Endodermal cell (in vitro differentiated cells): ENCODE data around the gene MARVELD3. TPM values are rescaled to one million over a fixed set of nuclear protein-coding genes. Genes with fewer than 3 reads are reported as not detected.
"Not testable (repeated sequence)": the region's sequence is repeated elsewhere in the genome, so short reads cannot be mapped to it uniquely, and the experiment has no call there.

Experiments
- DNase-seq: peaks from one replicate; pipeline ENCODE4 v3.0.0-alpha.2; 2017
- H3K27ac ChIP-seq: 2 replicates; pipeline ENCODE4 v1.5.1; 2013; ENCODE audit warnings: mild to moderate bottlenecking, low read depth, low read length, moderate library complexity
- H3K27me3 ChIP-seq: 2 replicates; pipeline ENCODE4 v1.6.1; 2013; ENCODE audit warnings: mild to moderate bottlenecking, low read length, moderate library complexity; ENCODE audit not compliant: insufficient read depth, control insufficient read depth, poor library complexity, severe bottlenecking
- H3K36me3 ChIP-seq: 2 replicates; pipeline ENCODE4 v1.7.0; 2013; ENCODE audit warnings: mild to moderate bottlenecking, low read length, moderate library complexity; ENCODE audit not compliant: control insufficient read depth, insufficient read depth
- H3K4me1 ChIP-seq: one replicate; pipeline ENCODE4 v1.7.0; 2013; ENCODE audit warnings: low read length; ENCODE audit not compliant: control insufficient read depth, insufficient read depth
- H3K4me3 ChIP-seq: 2 replicates; pipeline ENCODE4 v1.5.1; 2013; ENCODE audit warnings: mild to moderate bottlenecking, low read length, moderate library complexity
- H3K9ac ChIP-seq: 2 replicates; pipeline ENCODE4 v1.6.1; 2013; ENCODE audit warnings: mild to moderate bottlenecking, low read length, moderate library complexity; ENCODE audit not compliant: poor library complexity, severe bottlenecking; ENCODE audit errors: extremely low read depth
- H3K9me3 ChIP-seq: 2 replicates; pipeline ENCODE4 v1.6.1; 2013; ENCODE audit warnings: mild to moderate bottlenecking, low read length, moderate library complexity; ENCODE audit not compliant: control insufficient read depth
- H3K27ac Mint-ChIP-seq: 2 replicates; pipeline ENCODE4 v1.8.0; 2020; ENCODE audit warnings: mixed read lengths
- H3K27me3 Mint-ChIP-seq: 2 replicates; pipeline ENCODE4 v1.8.0; 2021; ENCODE audit warnings: mild to moderate bottlenecking, mixed read lengths; ENCODE audit not compliant: insufficient read depth
- H3K36me3 Mint-ChIP-seq: 2 replicates; pipeline ENCODE4 v1.8.0; 2020; ENCODE audit warnings: low read depth, mixed read lengths
- H3K4me1 Mint-ChIP-seq: 2 replicates; pipeline ENCODE4 v1.8.0; 2020; ENCODE audit warnings: mixed read lengths
- H3K4me3 Mint-ChIP-seq: 2 replicates; pipeline ENCODE4 v1.8.0; 2020; ENCODE audit warnings: mild to moderate bottlenecking, moderate library complexity, mixed read lengths
- H3K9me3 Mint-ChIP-seq: 2 replicates; pipeline ENCODE4 v1.8.0; 2020; ENCODE audit warnings: mild to moderate bottlenecking, mixed read lengths
- CTCF ChIP-seq: fragments of 200-600 bp; sonication (generic); conservative IDR thresholded peaks from 2 replicates; pipeline ENCODE4 v1.5.0; 2021; ENCODE audit warnings: antibody characterized with exemption, mild to moderate bottlenecking
- WGBS, 2 experiments: methylation state at CpG; one replicate each; pipeline versions ENCODE4 v1.1.5 to v1.1.7; 2013; ENCODE audit warnings: missing lambda C conversion rate in 2 of 2, mixed read lengths in 1 of 2; ENCODE audit not compliant: insufficient coverage in 1 of 2, insufficient read length in 1 of 2; 5-methylcytosine and 5-hydroxymethylcytosine counted together
- total RNA-seq, 2 donors: library from RNA; stranded (reverse); fragmentation: NEBNext Ultra II Directional in 1 of 2; extraction: Animal tissue kit (Norgen Biotek cat#: 25700) in 1 of 2; gene quantifications; 2 replicates in 1 of 2; 3 replicates in 1 of 2; pipeline ENCODE4 v1.2.1, GENCODE V29; 2021

MARVELD3 gene
- total RNA-seq, 2 donors from 2014 or later = 17.6 to 21.8 TPM

GRCh38 chr16:71594000-71594646 is 31.9 kb upstream of the MARVELD3 start:
- WGBS, 2 experiments = 79 to 85% methylated on average over 3 to 5 of the region's 5 CpGs
- no peak overlapping the region for H3K4me3 ChIP-seq
- no peak overlapping the region for H3K27ac ChIP-seq
- H3K4me1 ChIP-seq = no peaks in the 10 kb centered on the region
- no peak for DNase-seq
- no peaks in the 10 kb centered on the region for H3K27me3 ChIP-seq
- Mint-ChIP-seq H3K4me3 (no peak overlapping the region), H3K27ac (no peak overlapping the region), H3K4me1 (peaks cover 16% of the 10 kb centered on the region), H3K9me3 (no peaks in the 10 kb centered on the region), H3K27me3 (peaks cover 18% of the 10 kb centered on the region), H3K36me3 (no peaks in the 10 kb centered on the region)
- H3K9ac ChIP-seq = no peak overlapping the region
- no peaks in the 10 kb centered on the region for H3K36me3 ChIP-seq
- no peak for TF ChIP-seq CTCF
- no peaks in the 10 kb centered on the region for H3K9me3 ChIP-seq

GRCh38 chr16:71595340-71595826 is 30.6 kb upstream of the MARVELD3 start:
- not testable (repeated sequence) for H3K9ac ChIP-seq, H3K4me3 ChIP-seq, H3K27ac Mint-ChIP-seq, H3K36me3 ChIP-seq, H3K4me3 Mint-ChIP-seq, H3K27ac ChIP-seq, DNase-seq, H3K27me3 ChIP-seq, H3K9me3 Mint-ChIP-seq, H3K4me1 ChIP-seq, H3K9me3 ChIP-seq, H3K36me3 Mint-ChIP-seq
- Mint-ChIP-seq H3K4me1 (peaks cover 16% of the 10 kb centered on the region), H3K27me3 (peaks cover 18% of the 10 kb centered on the region)
- 93 to 100% methylated on average over 2 to 6 of the region's 7 CpGs for WGBS, 2 experiments

- H3K4me1 Mint-ChIP-seq = peaks cover 15% of the 10 kb centered on the region
- DNase-seq, H3K9me3 ChIP-seq, H3K27me3 ChIP-seq, H3K27ac ChIP-seq, H3K36me3 ChIP-seq, H3K27ac Mint-ChIP-seq, H3K36me3 Mint-ChIP-seq, H3K4me1 ChIP-seq, H3K9ac ChIP-seq, H3K9me3 Mint-ChIP-seq, H3K4me3 ChIP-seq, H3K4me3 Mint-ChIP-seq: not testable (repeated sequence)
- peaks cover 13% of the 10 kb centered on the region for H3K27me3 Mint-ChIP-seq
- WGBS, 2 experiments = 73% methylated on average over 2 of the region's 2 CpGs; no CpG with 5 or more reads in 1 of the 2 experiments
These were observed 27.6 kb upstream of the MARVELD3 start for GRCh38 chr16:71598426-71598825.

- no peaks in the 10 kb centered on the region for H3K4me1 ChIP-seq
- H3K36me3 ChIP-seq = no peaks in the 10 kb centered on the region
- H3K4me3 ChIP-seq = no peak overlapping the region
- Mint-ChIP-seq H3K27ac (no peak overlapping the region), H3K4me3 (no peak overlapping the region), H3K27me3 (peaks cover 13% of the 10 kb centered on the region), H3K36me3 (no peaks in the 10 kb centered on the region), H3K9me3 (peaks cover 3% of the 10 kb centered on the region), H3K4me1 (peaks cover 7% of the 10 kb centered on the region)
- H3K27me3 ChIP-seq = no peaks in the 10 kb centered on the region
- DNase-seq = no peak
- TF ChIP-seq CTCF = no peak
- no peak overlapping the region for H3K27ac ChIP-seq
- 85 to 86% methylated on average over 8 of the region's 8 CpGs for WGBS, 2 experiments
- H3K9ac ChIP-seq = no peak overlapping the region
- H3K9me3 ChIP-seq = no peaks in the 10 kb centered on the region
These were observed 25.2 kb upstream of the MARVELD3 start for GRCh38 chr16:71600822-71601221.
